NT2/D1 (cell line): ENCODE measurements around the gene CDH13.

Source experiments
- DNase-seq: peaks from one replicate; pipeline ENCODE4 v3.0.0-alpha.2; 2011; ENCODE audit warnings: low read depth, low spot score
- H3K27me3 ChIP-seq: 2 replicates; pipeline ENCODE4 v1.6.0; 2011; ENCODE audit warnings: mild to moderate bottlenecking; ENCODE audit not compliant: insufficient read length, insufficient read depth
- H3K36me3 ChIP-seq: 2 replicates; pipeline ENCODE4 v1.6.1; 2011; ENCODE audit warnings: mild to moderate bottlenecking, low read length, mixed read lengths; ENCODE audit not compliant: insufficient read depth, insufficient read length
- H3K4me1 ChIP-seq: 2 replicates; pipeline ENCODE4 v1.5.1; 2011; ENCODE audit not compliant: insufficient read depth, insufficient read length
- H3K4me3 ChIP-seq: 2 replicates; pipeline ENCODE4 v1.5.1; 2011; ENCODE audit warnings: low read depth; ENCODE audit not compliant: insufficient read length
- H3K9ac ChIP-seq: 2 replicates; pipeline ENCODE4 v1.6.0; 2011; ENCODE audit warnings: low read depth; ENCODE audit not compliant: insufficient read length
- H3K9me3 ChIP-seq: 2 replicates; pipeline ENCODE4 v1.5.1; 2011; ENCODE audit warnings: mild to moderate bottlenecking, low read length; ENCODE audit not compliant: insufficient read depth
- SUZ12 ChIP-seq: IDR thresholded peaks from 2 replicates; pipeline ENCODE4 v1.6.1; 2011; ENCODE audit not compliant: insufficient read length, insufficient read depth; ENCODE audit errors: extremely low read depth
- YY1 ChIP-seq: IDR thresholded peaks from 2 replicates; pipeline ENCODE4 v1.6.1; 2011; ENCODE audit not compliant: insufficient read length, insufficient read depth
- ZNF274 ChIP-seq: IDR thresholded peaks from 2 replicates; pipeline ENCODE4 v1.6.1; 2011; ENCODE audit warnings: mild to moderate bottlenecking, low read depth, low read length

CDH13 gene

DNA sequence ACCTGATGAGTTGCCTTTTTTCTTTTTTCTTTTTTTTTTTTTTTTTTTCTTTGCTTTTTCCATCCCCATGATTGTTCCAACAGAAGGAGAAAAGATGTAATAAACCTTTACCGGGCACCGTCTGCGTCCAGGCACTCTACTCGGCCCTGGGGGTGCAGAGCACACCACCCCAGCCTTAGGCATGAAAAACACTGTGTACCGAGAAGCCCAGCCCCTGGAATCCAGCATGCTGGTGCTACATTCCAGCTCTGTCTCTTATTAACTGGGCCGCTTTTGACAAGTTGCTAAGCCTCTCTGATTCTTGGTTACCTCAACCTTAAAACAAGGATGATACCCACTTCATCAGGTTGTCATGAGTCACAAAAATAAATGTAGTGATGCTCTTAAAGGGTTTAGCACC, 1117.0 kb downstream of the CDH13 start:
- TF ChIP-seq SUZ12 (no peak), ZNF274 (no peak), YY1 (no peak)
- H3K4me1 ChIP-seq = peaks cover 3% of the 10 kb centered on the region
- no peak for DNase-seq
- H3K27me3 ChIP-seq = no peaks in the 10 kb centered on the region
- H3K9ac ChIP-seq = no peak overlapping the region
- no peak overlapping the region for H3K4me3 ChIP-seq
- no peaks in the 10 kb centered on the region for H3K9me3 ChIP-seq
- H3K36me3 ChIP-seq = no peaks in the 10 kb centered on the region

DNA sequence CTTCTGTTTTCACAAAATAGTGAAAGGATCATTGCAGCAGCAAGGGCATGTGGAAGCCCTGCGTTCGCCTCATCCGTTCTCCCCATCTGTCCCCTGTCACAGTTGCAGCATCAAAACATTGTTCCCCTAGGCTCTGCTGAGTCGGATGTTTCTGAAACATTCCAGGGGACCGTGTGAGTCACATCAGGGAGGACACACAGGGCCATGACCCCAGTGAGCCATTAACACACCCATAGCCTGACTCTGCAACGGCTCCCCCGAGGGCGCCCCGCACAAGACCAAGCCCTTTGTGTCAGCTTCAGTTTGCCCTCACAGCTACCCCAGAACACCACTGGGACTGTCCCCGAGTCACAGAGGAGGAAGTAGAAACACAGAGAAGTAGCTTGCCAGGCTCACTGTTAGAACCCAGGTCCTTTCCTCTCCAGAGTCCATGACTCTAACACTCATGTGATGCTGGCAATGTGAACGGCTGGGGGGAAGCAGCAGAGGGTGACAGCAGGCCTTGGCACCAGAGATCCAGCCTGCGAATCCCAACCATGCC, 1117.7 kb downstream of the CDH13 start:
- peak; percentile 42 for DNase-seq
- no peak overlapping the region for H3K9ac ChIP-seq
- no peaks in the 10 kb centered on the region for H3K27me3 ChIP-seq
- no peak for TF ChIP-seq SUZ12
- TF ChIP-seq ZNF274 = no peak
- TF ChIP-seq YY1 = no peak
- no peak overlapping the region for H3K4me3 ChIP-seq
- peaks cover 3% of the 10 kb centered on the region for H3K4me1 ChIP-seq
- no peaks in the 10 kb centered on the region for H3K36me3 ChIP-seq
- H3K9me3 ChIP-seq = no peaks in the 10 kb centered on the region

DNA sequence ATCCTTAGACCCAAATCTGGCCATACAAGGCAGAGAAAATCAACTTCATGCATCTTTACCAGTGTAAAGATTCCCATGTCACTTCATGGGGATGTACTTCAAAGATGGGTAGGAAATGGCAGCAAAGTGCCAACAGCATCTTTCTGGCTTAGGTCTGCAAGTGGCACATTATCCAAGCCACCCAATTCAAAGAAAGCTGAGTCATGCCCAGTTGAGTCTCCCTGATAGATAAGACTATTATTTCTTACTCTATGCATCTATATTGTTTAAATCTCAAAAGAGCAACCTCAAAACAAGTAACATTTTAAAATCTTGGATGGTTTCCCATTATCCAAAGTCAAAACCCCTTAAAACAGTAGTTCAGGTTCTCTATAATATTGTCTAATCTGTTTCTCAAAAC, 1119.8 kb downstream of the CDH13 start:
- Histone ChIP-seq H3K27me3 (no peaks in the 10 kb centered on the region), H3K4me1 (peaks cover 3% of the 10 kb centered on the region), H3K4me3 (no peak overlapping the region), H3K9ac (no peak overlapping the region), H3K36me3 (no peaks in the 10 kb centered on the region), H3K9me3 (no peaks in the 10 kb centered on the region)
- no peak for DNase-seq
- TF ChIP-seq SUZ12 (no peak), ZNF274 (no peak), YY1 (no peak)

DNA sequence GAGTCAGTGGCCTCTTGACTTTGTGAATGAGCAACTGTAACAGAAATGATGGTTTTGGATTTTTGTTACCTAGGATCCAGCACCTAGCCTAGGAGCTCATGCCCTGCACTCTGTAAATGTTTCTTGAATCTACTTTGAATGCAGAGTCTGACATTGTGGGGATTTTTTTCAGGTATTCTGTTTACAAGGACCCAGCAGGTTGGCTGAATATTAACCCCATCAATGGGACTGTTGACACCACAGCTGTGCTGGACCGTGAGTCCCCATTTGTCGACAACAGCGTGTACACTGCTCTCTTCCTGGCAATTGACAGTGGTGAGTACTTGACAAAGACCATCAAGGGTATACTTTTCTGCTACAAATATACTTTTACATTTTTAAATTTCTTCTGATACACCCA, 1121.2 kb downstream of the CDH13 start:
- Histone ChIP-seq H3K27me3 (no peaks in the 10 kb centered on the region), H3K36me3 (no peaks in the 10 kb centered on the region), H3K9me3 (no peaks in the 10 kb centered on the region), H3K4me1 (peaks cover 3% of the 10 kb centered on the region), H3K9ac (no peak overlapping the region), H3K4me3 (no peak overlapping the region)
- no peak for DNase-seq
- no peak for TF ChIP-seq SUZ12
- TF ChIP-seq YY1 = no peak
- TF ChIP-seq ZNF274 = no peak

DNA sequence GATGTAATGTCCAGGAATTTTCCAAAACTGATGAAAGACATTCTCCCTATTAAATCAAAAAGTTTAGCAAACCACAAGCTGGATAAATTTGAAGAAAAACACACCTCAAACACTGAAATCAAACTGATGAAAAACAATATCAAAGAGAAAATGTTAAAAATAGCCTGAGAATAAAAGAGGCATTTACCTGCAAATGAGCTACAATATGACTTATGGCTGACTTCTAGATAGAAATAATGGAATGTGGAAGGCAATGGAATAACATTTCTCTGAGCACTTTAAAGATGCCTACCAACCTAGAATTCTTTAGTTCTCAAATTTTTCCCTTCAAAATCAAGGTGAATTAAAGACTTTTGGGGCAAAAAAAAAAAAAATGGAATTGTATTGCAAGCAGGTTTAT, 1128.6 kb downstream of the CDH13 start:
- TF ChIP-seq YY1 = no peak
- no peak for TF ChIP-seq SUZ12
- TF ChIP-seq ZNF274 = no peak

DNA sequence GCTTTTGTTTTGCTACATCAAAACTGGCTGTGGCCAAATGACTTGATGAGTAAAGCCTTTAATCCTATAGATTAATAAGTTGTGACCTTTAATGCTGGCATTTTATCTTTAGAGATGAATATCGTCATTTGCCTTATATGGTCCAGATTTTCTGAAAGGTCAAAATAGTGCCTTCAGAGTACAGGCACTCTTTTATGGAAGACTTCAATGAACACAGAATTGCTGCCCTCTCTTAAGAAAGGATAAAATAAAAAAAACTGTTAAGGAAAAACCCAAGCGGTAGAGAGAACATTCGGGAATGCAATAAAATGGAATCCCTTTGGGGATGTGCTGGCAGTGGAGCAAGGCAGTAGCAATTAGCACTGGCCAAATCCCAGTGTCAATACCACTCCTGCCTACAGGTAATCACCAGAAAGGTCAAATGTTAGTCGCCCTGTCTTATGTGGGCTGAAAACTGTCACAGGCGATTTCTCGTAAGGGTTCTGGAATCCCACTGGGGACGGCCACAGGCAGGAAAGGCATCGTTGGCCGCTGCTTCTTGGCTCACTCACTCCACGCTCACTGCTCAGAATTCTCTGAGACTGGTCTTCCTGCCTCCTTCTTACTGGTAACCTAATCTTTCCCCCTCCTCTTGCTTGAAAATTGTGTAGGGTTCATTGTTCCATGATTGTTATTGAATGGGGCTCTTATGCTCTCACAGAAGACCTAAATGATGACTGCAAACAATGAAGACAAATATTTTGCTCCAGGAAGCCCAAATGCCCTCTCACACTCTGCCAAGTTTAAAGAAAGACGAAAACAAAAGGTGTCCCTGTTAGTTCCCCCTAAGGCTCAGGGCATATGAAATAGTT, 1135.6 kb downstream of the CDH13 start:
- no peak for TF ChIP-seq YY1
- TF ChIP-seq SUZ12 = no peak
- TF ChIP-seq ZNF274 = no peak
- no peak overlapping the region for H3K4me3 ChIP-seq
- H3K36me3 ChIP-seq = no peaks in the 10 kb centered on the region
- peaks cover 21% of the 10 kb centered on the region for H3K9me3 ChIP-seq
- H3K27me3 ChIP-seq = no peaks in the 10 kb centered on the region
- no peak for DNase-seq
- no peaks in the 10 kb centered on the region for H3K4me1 ChIP-seq
- H3K9ac ChIP-seq = no peak overlapping the region

More for the DNA sequence above, 1128.6 kb downstream of the CDH13 start:
- Histone ChIP-seq H3K4me3 (no peak overlapping the region), H3K36me3 (no peaks in the 10 kb centered on the region), H3K9me3 (peaks cover 37% of the 10 kb centered on the region), H3K27me3 (no peaks in the 10 kb centered on the region), H3K4me1 (no peaks in the 10 kb centered on the region), H3K9ac (no peak overlapping the region)
- DNase-seq = no peak

DNA sequence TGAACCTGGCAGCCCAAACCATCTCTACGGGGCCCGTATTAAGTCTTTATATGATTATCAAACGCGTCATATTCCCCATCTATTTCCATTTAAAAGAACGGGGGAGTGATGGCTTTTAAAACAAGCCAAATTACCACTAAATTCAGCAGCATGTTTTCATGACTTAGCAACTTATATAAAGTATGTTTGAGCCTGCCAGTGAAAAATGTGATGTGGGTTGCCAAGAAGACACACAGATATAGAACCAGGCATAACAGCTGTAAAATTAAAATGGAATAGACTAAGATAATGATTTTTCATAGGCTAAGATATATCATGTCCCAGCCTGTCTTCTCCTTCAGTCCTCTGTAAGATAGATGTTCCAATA, 1136.2 kb downstream of the CDH13 start:
- Histone ChIP-seq H3K36me3 (no peaks in the 10 kb centered on the region), H3K4me1 (no peaks in the 10 kb centered on the region), H3K27me3 (no peaks in the 10 kb centered on the region), H3K9ac (no peak overlapping the region), H3K4me3 (no peak overlapping the region), H3K9me3 (peaks cover 20% of the 10 kb centered on the region)
- no peak for DNase-seq
- TF ChIP-seq YY1 (no peak), ZNF274 (no peak), SUZ12 (no peak)

DNA sequence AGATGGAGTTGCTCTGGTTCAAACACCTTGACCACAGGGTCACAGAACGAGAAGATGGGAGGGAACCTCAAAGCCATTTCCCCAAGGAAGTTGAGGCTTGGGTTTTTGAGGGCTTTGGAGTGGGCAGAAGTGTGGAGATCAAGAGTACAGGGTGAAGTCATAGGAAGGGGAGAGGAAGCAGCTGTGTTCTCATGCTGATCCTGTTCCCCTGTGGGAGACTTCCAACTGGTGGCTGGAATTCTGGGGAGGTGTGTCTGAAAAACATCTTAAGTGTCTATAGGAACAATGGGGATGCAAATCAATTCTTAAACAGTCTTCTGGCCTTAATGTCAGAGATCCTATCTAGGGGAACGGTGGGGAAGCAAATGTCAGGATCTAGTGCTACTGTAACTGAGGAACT, 1142.2 kb downstream of the CDH13 start:
- peaks cover 28% of the 10 kb centered on the region; the same call in 1 of the 2 replicates for H3K9me3 ChIP-seq
- H3K27me3 ChIP-seq = no peaks in the 10 kb centered on the region
- peaks cover 2% of the 10 kb centered on the region for H3K4me1 ChIP-seq
- peak; percentile 64 for DNase-seq
- no peaks in the 10 kb centered on the region for H3K36me3 ChIP-seq
- H3K9ac ChIP-seq = no peak overlapping the region
- H3K4me3 ChIP-seq = no peak overlapping the region
- TF ChIP-seq ZNF274 = no peak
- TF ChIP-seq SUZ12 = no peak
- TF ChIP-seq YY1 = no peak
